HG03135 (cell line): Measurements from ENCODE around the gene TMEM255A.
"Not testable (repeated sequence)": the region's sequence is repeated elsewhere in the genome, so short reads cannot be mapped to it uniquely, and the experiment has no call there.

Experiments used
- ATAC-seq: cut with Tn5 transposase; IDR thresholded peaks from one replicate; pipeline ENCODE4 v1.9.1; 2021; ENCODE audit warnings: mild to moderate bottlenecking, moderate library complexity; ENCODE audit not compliant: unreplicated experiment

The TMEM255A gene

DNA sequence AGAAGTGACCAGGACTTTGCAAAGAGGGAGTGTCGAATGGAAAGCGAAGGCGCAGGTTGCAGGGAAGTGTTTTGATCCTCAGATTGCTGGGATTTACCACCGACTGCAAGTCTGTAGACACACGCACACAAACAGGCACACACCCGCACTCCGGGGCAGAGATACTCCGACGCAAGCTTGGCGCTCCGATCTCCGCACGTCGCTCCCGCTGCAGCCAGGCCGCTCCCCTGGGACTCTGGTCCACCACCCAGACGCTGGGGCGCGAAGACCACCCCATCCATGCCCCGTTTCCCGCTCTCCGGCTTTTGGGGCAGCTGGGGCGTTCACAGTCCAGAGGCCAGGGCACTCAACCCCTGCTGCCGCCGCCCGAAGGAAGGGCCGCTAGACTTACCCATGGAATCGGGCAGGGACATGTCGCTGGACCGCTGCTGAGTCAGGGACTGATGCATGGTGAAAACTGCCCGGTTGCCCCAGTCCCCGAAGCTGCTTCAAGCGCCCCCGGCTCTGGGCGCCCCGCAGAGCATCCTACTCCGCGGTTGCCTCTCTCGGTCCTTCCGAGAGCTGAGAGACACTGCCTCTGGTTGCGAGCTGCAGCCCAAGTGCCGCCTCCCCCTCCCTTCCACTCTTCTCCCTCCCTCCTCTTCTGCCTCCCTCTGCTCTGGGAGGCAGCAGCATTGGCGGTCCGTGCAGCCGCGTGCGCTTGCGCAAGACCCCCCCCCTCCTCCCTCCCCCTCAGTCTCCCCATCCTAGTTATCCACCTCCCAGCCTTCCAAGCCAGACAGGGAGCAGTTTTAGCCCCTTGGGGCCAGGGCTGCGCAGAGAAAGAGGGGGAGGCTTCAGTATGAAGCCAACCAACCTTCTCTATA is at the start of gene TMEM255A:
Gene TMEM255A (minus strand): TSS at position 601 of the 866 bp plus-strand sequence. CDS start 152 bp downstream, at position 449.
- ATAC-seq, result no peak

DNA sequence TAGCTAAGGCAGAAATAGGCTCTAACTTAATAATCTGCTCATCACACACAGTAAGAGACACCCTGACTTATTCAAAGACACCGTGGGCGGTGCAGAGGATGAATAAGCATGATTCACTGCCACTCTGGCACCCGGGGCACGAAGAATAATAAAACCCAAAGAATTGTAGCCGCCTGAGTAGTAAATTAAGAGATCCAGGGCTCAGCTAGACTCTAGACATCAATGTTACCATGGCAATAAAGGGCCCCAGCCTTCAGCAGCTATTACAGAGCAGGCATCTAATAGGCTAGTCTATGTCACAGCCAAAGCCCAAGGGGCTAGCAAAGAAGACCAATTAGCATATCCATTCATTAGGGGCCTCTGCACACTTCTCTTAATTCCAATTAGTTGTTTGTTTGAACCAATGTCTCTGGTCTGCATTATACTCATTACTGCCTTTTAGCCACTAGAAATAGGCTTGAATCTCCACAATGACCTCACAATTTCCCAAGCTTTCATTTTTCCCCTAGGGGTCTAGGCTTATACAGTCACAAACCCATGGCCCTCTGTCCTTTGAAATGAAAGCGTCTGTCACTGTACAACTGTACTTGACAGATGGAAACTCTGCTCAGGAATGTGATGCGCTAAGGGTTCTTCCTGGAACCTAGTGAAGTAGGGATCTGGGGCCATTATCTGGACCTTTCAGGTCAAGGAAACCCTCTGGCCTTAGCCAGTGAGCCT is 47.6 kb upstream of the TMEM255A start:
- no peak for ATAC-seq

GRCh38 chrX:120357186-120357585 is 45.9 kb upstream of the TMEM255A start:
- no peak for ATAC-seq

DNA sequence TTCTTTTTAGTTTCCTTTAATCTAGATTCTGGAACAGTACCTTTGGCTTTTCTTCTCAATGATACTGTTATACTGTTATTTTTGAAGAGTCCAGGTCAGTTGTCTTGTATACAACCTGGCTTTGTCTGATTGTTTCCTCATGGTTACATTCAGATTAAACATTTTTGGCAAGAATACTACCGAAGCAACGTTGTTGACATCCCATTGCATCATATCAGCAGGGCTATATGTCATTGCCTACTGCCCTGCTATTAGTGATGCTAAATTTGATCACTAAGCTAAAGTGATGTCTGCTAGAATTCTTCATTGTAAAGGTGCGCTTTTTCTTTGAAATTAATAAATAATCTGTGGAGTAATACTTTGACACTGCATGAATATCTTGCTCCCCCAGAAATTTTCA is 44.8 kb upstream of the TMEM255A start:
- ATAC-seq, result no peak

DNA sequence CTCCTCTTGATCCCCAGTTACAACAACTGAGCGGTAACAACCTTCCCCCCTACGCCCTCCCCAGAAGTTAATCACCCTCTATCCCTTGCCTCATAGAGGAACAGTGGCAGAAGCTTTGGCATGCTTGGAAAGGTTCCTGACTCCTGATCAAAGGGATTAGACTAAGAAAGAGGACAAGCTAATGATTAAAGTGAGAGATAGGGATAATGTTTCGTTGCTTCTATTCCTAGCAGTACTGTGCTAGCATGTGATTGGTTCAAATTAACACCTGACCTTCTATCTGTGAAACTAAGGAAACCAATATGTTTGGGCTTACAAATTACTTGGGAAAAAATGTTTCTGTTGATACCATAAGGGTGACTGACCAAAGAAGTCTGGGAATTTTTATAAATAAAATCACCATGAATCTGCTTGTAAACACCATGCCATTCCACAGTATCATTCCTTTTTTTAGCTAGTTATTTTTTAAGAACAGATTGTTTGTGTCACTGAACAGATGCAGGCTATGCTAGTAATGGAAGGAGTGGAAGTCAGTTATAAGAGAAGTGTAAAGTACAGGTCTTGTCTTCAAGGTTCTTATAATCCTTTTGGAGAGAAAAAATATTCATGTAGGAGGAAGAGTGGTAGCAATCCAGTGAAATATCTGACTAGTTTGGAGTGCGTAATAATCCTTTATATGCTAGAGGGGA is 39.3 kb upstream of the TMEM255A start:
- ATAC-seq, result no peak

DNA sequence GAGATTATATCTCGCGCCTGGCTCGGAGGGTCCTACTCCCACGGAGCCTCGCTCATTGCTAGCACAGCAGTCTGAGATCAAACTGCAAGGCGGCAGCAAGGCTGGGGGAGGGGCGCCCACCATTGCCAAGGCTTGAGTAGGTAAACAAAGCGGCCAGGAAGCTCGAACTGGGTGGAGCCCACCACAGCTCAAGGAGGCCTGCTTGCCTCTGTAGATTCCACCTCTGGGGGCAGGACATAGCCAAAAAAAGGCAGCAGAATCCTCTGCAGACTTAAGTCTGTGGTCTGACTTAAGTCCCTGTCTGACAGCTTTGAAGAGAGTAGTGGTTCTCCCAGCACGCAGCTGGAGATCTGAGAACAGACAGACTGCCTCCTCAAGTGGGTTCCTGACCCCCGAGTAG is 33.3 kb upstream of the TMEM255A start:
- ATAC-seq, result not testable (repeated sequence)

DNA sequence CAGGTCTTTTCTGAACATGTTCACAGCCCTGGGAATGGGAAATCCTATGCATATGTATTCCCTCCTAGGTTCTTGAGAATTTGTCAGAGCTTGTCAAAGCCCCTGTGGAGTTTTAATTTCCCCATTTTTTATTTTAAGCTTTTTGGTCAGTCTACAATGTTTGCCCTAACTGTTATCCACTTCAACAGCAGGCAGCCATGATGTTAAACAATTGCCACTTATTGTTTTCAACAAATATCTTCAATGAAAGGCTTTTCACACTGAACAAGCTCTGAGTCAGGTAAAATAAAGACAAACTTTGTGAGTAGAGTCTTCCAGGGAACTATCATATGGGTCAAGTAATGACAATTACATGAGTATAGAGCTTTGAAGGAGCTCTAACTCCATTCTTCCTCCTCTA is 25.6 kb upstream of the TMEM255A start:
- ATAC-seq, result no peak

DNA sequence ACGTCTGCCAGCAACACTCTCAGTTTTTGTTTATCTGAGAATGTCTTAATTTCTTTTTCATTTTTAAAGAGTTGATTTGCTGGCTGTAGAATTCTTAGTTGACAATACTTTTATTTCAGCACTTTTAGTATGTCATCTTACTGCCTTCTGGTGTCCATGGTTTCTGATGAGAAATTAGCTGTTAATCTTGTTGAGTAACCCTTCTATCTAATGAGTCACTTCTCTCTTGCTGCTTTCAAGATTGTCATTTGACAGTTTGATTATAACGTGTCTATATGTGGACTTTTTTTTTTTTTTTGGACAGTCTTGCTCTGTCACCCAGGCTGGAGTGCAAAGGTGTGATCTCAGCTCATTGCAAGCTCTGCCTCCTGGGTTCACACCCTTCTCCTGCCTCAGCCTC is 24.0 kb upstream of the TMEM255A start:
- no peak for ATAC-seq

GRCh38 chrX:120334603-120335002 is 23.3 kb upstream of the TMEM255A start:
- no peak for ATAC-seq

GRCh38 chrX:120334151-120334550 is 22.9 kb upstream of the TMEM255A start:
- ATAC-seq, result no peak

DNA sequence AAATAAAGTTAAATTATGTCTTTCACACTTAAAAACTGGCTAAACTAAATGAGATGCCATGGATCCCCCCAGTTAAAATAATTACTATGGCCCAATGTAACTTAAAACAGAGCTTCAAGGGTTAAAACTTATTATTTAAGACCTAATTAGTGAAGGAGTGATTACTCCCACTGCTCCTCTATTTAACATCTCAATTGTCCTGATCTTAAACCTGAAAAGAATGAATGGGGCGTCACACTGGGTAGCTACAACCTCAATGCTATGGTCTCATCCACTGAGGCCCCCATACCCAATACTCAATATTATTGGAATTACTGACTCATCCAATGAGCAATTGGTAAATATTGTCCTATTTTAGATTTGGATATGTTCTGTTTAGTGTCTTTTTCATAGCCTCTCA is 21.1 kb upstream of the TMEM255A start:
- no peak for ATAC-seq

- no peak for ATAC-seq
Observed at GRCh38 chrX:120331116-120331515, 19.9 kb upstream of the TMEM255A start.

GRCh38 chrX:120321520-120322281 is 10.4 kb upstream of the TMEM255A start:
- ATAC-seq, result no peak

GRCh38 chrX:120318411-120318810 is 7.2 kb upstream of the TMEM255A start:
- no peak for ATAC-seq

- no peak for ATAC-seq
Observed at GRCh38 chrX:120316587-120317283, 5.5 kb upstream of the TMEM255A start.

DNA sequence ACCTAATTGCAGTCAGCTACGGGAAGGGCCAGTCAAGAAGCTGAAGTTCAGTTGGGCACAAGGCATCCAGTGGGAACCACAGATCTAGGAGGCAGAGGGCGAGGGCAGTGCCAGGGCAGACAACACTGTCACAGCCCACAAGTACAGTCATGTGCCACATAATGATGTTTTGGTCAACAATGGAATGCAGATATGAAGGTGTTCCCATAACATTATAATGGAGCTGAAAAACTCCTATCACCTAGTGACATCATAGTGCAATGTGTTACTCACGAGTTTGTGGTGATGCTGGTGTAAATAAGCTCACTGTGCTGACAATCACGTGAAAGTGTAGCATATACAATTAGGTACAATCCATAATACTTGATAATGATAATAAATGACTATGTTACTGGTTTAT is 4.5 kb upstream of the TMEM255A start:
- ATAC-seq, result no peak

DNA sequence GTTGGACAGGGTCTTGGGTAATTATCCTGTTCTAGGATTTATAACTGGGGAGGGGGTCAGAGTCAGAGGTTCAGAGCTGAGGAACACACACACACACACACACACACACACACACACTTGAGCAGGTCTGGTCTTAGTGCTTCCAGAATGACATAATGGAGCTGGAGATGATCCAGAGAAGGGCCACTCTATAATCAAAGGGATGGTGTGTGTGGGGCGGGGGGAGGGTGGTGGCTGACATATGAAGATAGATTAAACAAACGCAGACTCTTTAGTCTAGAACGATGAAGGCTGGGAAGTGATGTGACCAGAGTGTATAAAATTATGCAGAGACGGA is 434 bp upstream of the TMEM255A start:
- no peak for ATAC-seq

GRCh38 chrX:120309873-120310705 is 1.2 kb downstream of the TMEM255A start:
- ATAC-seq, result no peak
